22Rv1 (cell line): ENCODE measurements around the gene PIKFYVE.

Experiments
- ZFX ChIP-seq: fragments of 450-650 bp; IDR thresholded peaks from 2 replicates; pipeline ENCODE4 v1.6.1; 2017; ENCODE audit warnings: antibody characterized with exemption, borderline replicate concordance
- TF ChIP-seq, protein P1 (sequence below): fragments of 450-650 bp; IDR thresholded peaks from 2 replicates; pipeline ENCODE4 v1.5.1; 2017; ENCODE audit warnings: mild to moderate bottlenecking

DNA sequence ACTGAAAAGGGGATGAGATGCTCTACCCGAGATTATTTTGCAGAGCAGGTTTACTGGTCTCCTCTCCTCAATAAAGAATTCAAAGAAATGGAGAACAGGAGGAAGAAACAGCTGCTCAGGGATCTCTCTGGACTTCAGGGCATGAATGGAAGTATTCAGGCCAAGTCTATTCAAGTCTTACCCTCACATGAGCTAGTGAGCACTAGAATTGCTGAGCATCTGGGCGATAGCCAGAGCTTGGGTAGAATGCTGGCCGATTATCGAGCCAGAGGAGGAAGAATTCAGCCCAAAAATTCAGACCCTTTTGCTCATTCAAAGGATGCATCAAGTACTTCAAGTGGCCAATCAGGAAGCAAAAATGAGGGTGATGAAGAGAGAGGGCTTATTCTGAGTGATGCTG lies 60.0 kb downstream of the PIKFYVE start:
- TF ChIP-seq, protein P1, sequence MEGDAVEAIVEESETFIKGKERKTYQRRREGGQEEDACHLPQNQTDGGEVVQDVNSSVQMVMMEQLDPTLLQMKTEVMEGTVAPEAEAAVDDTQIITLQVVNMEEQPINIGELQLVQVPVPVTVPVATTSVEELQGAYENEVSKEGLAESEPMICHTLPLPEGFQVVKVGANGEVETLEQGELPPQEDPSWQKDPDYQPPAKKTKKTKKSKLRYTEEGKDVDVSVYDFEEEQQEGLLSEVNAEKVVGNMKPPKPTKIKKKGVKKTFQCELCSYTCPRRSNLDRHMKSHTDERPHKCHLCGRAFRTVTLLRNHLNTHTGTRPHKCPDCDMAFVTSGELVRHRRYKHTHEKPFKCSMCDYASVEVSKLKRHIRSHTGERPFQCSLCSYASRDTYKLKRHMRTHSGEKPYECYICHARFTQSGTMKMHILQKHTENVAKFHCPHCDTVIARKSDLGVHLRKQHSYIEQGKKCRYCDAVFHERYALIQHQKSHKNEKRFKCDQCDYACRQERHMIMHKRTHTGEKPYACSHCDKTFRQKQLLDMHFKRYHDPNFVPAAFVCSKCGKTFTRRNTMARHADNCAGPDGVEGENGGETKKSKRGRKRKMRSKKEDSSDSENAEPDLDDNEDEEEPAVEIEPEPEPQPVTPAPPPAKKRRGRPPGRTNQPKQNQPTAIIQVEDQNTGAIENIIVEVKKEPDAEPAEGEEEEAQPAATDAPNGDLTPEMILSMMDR, result no peak
- TF ChIP-seq ZFX, result no peak
